Lung (tissue), 12 donors: ENCODE data around the gene FARP1. TPM values are rescaled to one million over a fixed set of nuclear protein-coding genes. Genes with fewer than 3 reads are reported as not detected.
A peak's percentile ranks its signal among the peaks of the same experiment; 100 is the strongest.

Experiments used
- ATAC-seq: fragments of 200-7000 bp; cut with Tn5 transposase; one replicate; pipeline ENCODE4 v1.9.1; 2020; ENCODE audit warnings: moderate number of reproducible peaks; ENCODE audit not compliant: insufficient read depth, low FRiP score
- DNase-seq, 3 donors: peaks; one replicate each; pipeline ENCODE4 v3.0.0-alpha.2; 2013 to 2017
- H3K27ac ChIP-seq, 2 donors: one replicate each; pipeline ENCODE4 v1.5.1; 2013; ENCODE audit warnings: mild to moderate bottlenecking in 2 of 2, moderate library complexity in 2 of 2, control low read depth in 1 of 2, inconsistent platforms in 1 of 2, low read depth in 1 of 2, low read length in 1 of 2
- H3K27me3 ChIP-seq, 3 donors: one replicate each; pipeline ENCODE4 v1.5.1; 2013; ENCODE audit warnings: low read length in 2 of 3; ENCODE audit not compliant: control insufficient read depth in 3 of 3, insufficient read depth in 3 of 3
- H3K36me3 ChIP-seq, 4 donors: one replicate each; pipeline ENCODE4 v1.5.1; 2013; ENCODE audit warnings: low read length in 4 of 4, mild to moderate bottlenecking in 1 of 4, moderate library complexity in 1 of 4; ENCODE audit not compliant: control insufficient read depth in 4 of 4, insufficient read depth in 4 of 4
- H3K4me1 ChIP-seq, 5 donors: one replicate each; pipeline ENCODE4 v1.5.1; 2013; ENCODE audit warnings: low read length in 5 of 5, mild to moderate bottlenecking in 2 of 5, moderate library complexity in 1 of 5; ENCODE audit not compliant: control insufficient read depth in 5 of 5, insufficient read depth in 5 of 5
- H3K4me3 ChIP-seq: one replicate; pipeline ENCODE4 v1.5.1; 2013; ENCODE audit warnings: mild to moderate bottlenecking, control low read depth, moderate library complexity
- H3K9ac ChIP-seq, 2 donors: one replicate each; pipeline ENCODE4 v1.5.1; 2013; ENCODE audit warnings: low read length in 2 of 2, control low read depth in 1 of 2; ENCODE audit not compliant: insufficient read depth in 1 of 2
- H3K9me3 ChIP-seq, 4 donors: one replicate each; pipeline ENCODE4 v1.5.1; 2013; ENCODE audit warnings: low read length in 3 of 4, mild to moderate bottlenecking in 1 of 4, moderate library complexity in 1 of 4; ENCODE audit not compliant: control insufficient read depth in 4 of 4, insufficient read depth in 3 of 4
- CTCF ChIP-seq: IDR thresholded peaks from 2 replicates; pipeline ENCODE4 v1.5.1; 2012; ENCODE audit warnings: mild to moderate bottlenecking; ENCODE audit errors: control extremely low read depth, extremely low read depth
- WGBS, 2 donors: extraction: QIAGEN DNeasy Blood & Tissue Kit; methylation state at CpG; one replicate each; pipeline ENCODE4 v1.1.7; 2013; 5-methylcytosine and 5-hydroxymethylcytosine counted together
- polyA plus RNA-seq, 2 donors: library from polyadenylated mRNA; stranded (reverse); fragments of 200-250 nt; gene quantifications; one replicate each; pipeline ENCODE4 v1.2.1, GENCODE V29; 2013
- total RNA-seq, 2 donors: library from RNA; depleted of rRNA in 1 of 2; stranded (reverse); fragments of >200 nt in 1 of 2; gene quantifications; one replicate each; pipeline ENCODE4 v1.2.1, GENCODE V29; 2014 to 2021
- donor health status: control.
- donor health status: control.
- donor health status: Bipolar disorder and iron deficiency.
- donor health status: healthy.
- donor health status: DM: yes; HTN: yes; CAD: no.

The FARP1 gene
- total and polyA plus RNA-seq, 4 donors = 20.8 to 102 (median 54.4) TPM

GRCh38 chr13:98203646-98204326 is 60.9 kb downstream of the FARP1 start:
- H3K9me3 ChIP-seq = peaks cover 0 to 4% (median 1%) of the 10 kb centered on the region in 4 donors
- no peak for TF ChIP-seq CTCF
- H3K27ac ChIP-seq = peak overlapping the region in 1 of 2 donors; percentile 20
- H3K27me3 ChIP-seq = no peaks in the 10 kb centered on the region
- H3K4me3 ChIP-seq = no peak overlapping the region
- ATAC-seq = no peak
- H3K9ac ChIP-seq = no peak overlapping the region
- H3K4me1 ChIP-seq = peaks cover 0 to 35% (median 10%) of the 10 kb centered on the region in 5 donors
- WGBS, 2 donors = 65 to 80% methylated on average over 8 of the region's 8 CpGs
- H3K36me3 ChIP-seq = peaks cover 0 to 3% (median 1%) of the 10 kb centered on the region in 4 donors
- DNase-seq = no peak

- H3K27ac ChIP-seq = no peak overlapping the region
- no peak for TF ChIP-seq CTCF
- DNase-seq = no peak
- H3K36me3 ChIP-seq = peaks cover 0 to 3% (median 1%) of the 10 kb centered on the region in 4 donors
- H3K4me3 ChIP-seq = no peak overlapping the region
- WGBS, 2 donors = 89 to 97% methylated on average over 2 of the region's 2 CpGs
- no peaks in the 10 kb centered on the region for H3K27me3 ChIP-seq
- ATAC-seq = no peak
- H3K4me1 ChIP-seq = peaks cover 0 to 28% (median 10%) of the 10 kb centered on the region in 5 donors
- no peak overlapping the region for H3K9ac ChIP-seq
- H3K9me3 ChIP-seq = peaks cover 0 to 4% (median 1%) of the 10 kb centered on the region in 4 donors
Measured at GRCh38 chr13:98204546-98204945, 61.7 kb downstream of the FARP1 start.

- DNase-seq = no peak
- H3K27me3 ChIP-seq = no peaks in the 10 kb centered on the region
- no peak overlapping the region for H3K27ac ChIP-seq
- H3K4me1 ChIP-seq = peaks cover 0 to 10% (median 5%) of the 10 kb centered on the region in 5 donors
- H3K36me3 ChIP-seq = peaks cover 0 to 3% (median 1%) of the 10 kb centered on the region in 4 donors
- peaks cover 0 to 4% (median 1%) of the 10 kb centered on the region in 4 donors for H3K9me3 ChIP-seq
- WGBS, 2 donors = 63 to 78% methylated on average over 4 of the region's 4 CpGs
- no peak for TF ChIP-seq CTCF
- no peak for ATAC-seq
- H3K4me3 ChIP-seq = no peak overlapping the region
- peak overlapping the region in 1 of 2 donors; percentile 9 for H3K9ac ChIP-seq
Measured at GRCh38 chr13:98206946-98207345, 64.1 kb downstream of the FARP1 start.

GRCh38 chr13:98207416-98207815 is 64.5 kb downstream of the FARP1 start:
- no peak overlapping the region for H3K9ac ChIP-seq
- 70 to 75% methylated on average over 4 of the region's 4 CpGs for WGBS, 2 donors
- no peak for ATAC-seq
- peaks cover 0 to 3% (median 1%) of the 10 kb centered on the region in 4 donors for H3K36me3 ChIP-seq
- H3K9me3 ChIP-seq = peaks cover 0 to 4% (median 1%) of the 10 kb centered on the region in 4 donors
- no peaks in the 10 kb centered on the region for H3K27me3 ChIP-seq
- H3K4me1 ChIP-seq = peaks cover under 1 to 10% (median 4%) of the 10 kb centered on the region in 5 donors
- no peak for DNase-seq
- H3K27ac ChIP-seq = peak overlapping the region; percentile 26 to 68
- no peak overlapping the region for H3K4me3 ChIP-seq
- no peak for TF ChIP-seq CTCF
